ENCODE data around the gene ARL10.

GRCh38 chr5:176409765-176410164 lies 44.5 kb downstream of the ARL10 start:
- TF ChIP-seq POLR2A (IDR thresholded peaks at IDR 0.05; ENCODE audit: low read length) (no peak), GATA1 (IDR thresholded peaks at IDR 0.05; ENCODE audit: low read depth, low read length) (no peak)

Measured in erythroblast (primary cell).